Urothelium cell line (cell line): Measurements from ENCODE around the gene TMEM17.

Experiments
- DNase-seq: peaks from one replicate; pipeline ENCODE4 v3.0.0; 2011; ENCODE audit warnings: low spot score, mixed read lengths
- FAIRE-seq: peaks from 2 replicates; lab custom pipeline; 2011; peaks lifted over from hg19 to GRCh38; lab: Jason Lieb, UNC

TMEM17 gene

DNA sequence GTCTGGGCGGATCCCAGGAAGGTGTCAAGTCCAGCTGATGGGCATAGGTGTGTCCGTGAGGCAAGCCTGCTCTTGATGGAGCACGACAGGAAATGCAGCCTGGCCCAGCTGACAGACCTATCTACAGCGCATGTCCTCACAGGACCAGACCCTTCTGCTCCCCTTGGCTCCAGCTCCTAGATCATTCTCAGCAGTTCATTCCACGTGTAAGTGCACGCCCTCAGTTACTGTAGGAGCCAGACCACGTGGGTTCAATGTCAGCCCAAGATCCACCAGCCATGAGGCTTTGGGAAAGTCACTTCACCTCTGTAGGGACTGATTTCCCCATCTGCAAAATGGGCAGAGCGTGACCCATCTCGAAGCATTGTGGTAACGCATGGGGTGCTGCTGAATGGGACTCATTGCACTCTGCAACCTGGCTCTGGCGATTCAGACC lies 47.8 kb downstream of the TMEM17 start:
- peak; percentile 9 for FAIRE-seq
- DNase-seq = no peak

DNA sequence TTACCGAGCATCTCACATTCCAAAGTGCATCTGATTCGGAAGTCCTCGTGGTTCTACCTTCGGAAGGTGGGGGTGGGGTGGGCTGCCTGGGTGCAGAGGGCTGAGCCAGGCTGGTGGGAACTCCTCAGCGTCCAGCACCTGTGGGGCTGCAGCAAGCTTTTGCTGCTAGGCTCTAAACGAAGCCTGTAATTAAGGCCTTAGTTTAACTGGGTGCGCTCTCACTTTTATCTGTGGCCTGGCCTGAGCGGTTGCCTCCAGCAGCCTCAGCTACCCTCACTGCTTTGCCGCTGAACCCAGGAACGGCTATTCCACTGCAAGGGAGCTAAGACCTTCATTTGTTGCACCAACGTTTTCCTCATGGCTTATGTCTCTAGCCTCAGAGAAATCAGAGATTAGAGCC lies 48.4 kb downstream of the TMEM17 start:
- DNase-seq (no peak), FAIRE-seq (no peak)

GRCh38 chr2:62456721-62457539 lies 49.1 kb downstream of the TMEM17 start:
- peak; percentile 81 for FAIRE-seq

GRCh38 chr2:62455957-62456692 lies 49.9 kb downstream of the TMEM17 start:
- DNase-seq = no peak
- FAIRE-seq = peak; percentile 44

More at GRCh38 chr2:62456721-62457539, 49.1 kb downstream of the TMEM17 start:
- DNase-seq = peak; percentile 94

GRCh38 chr2:62453955-62454354 lies 52.0 kb downstream of the TMEM17 start:
- no peak for DNase-seq
- FAIRE-seq = no peak

- no peak for FAIRE-seq
- DNase-seq = no peak
Measured at GRCh38 chr2:62452701-62453454, 53.1 kb downstream of the TMEM17 start.

GRCh38 chr2:62450716-62451191 lies 55.2 kb downstream of the TMEM17 start:
- no peak for DNase-seq
- no peak for FAIRE-seq
